Measurements from ENCODE around the gene HMG20B.

The HMG20B gene

GRCh38 chr19:3614858-3615505 lies 42.2 kb downstream of the HMG20B start:
- TF ChIP-seq, protein P1, sequence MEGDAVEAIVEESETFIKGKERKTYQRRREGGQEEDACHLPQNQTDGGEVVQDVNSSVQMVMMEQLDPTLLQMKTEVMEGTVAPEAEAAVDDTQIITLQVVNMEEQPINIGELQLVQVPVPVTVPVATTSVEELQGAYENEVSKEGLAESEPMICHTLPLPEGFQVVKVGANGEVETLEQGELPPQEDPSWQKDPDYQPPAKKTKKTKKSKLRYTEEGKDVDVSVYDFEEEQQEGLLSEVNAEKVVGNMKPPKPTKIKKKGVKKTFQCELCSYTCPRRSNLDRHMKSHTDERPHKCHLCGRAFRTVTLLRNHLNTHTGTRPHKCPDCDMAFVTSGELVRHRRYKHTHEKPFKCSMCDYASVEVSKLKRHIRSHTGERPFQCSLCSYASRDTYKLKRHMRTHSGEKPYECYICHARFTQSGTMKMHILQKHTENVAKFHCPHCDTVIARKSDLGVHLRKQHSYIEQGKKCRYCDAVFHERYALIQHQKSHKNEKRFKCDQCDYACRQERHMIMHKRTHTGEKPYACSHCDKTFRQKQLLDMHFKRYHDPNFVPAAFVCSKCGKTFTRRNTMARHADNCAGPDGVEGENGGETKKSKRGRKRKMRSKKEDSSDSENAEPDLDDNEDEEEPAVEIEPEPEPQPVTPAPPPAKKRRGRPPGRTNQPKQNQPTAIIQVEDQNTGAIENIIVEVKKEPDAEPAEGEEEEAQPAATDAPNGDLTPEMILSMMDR (IDR thresholded peaks at IDR 0.05; ENCODE audit: insufficient read depth, low read length, missing control alignments), result no peak
- no peak for DNase-seq (ENCODE audit: low read depth, low spot score)
- ChIA-PET CTCF (no interaction called here), POLR2A (no interaction called here)
- no peak overlapping the region for H3K4me3 ChIP-seq (ENCODE audit: low read depth, low read length)

DNA sequence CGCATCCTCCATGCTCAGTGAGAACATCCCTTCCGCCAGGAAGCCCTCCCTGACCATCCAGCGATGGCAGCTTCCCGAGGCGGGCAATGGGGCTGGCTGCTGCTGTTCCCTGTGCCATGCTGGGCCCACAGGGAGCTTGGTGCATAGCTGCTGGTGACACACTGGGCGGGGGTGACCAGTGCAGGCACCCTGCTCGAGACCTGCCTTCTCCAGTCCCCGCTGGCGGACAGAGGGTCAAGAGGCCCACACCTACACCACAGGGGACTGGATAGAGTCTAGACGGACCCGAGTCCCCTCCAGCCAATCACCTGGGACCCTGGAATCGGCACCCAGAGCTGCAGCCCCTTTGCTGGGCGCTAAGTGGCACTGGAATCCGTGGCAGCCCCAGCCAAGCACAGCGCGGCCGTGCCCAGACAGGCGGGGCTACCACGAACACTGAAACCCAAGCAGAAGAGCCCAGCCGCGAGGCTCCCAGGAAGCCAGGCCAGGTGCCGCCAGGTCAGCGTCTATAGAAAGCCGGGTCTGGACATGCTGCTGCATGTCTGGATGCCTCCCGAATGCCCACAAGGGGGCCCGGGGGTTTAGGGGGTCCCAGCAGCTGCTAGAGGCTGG lies 42.9 kb downstream of the HMG20B start:
- H3K4me3 ChIP-seq (ENCODE audit: low read depth, low read length), result no peak overlapping the region
- DNase-seq (ENCODE audit: low read depth, low spot score), result no peak
- POLR2A ChIA-PET, result interaction anchor here (0.6 kb wide), 1 partner anchor 22 kb away, joined by 3 read pairs; no protein-coding TSS in a partner anchor
- TF ChIP-seq, protein P1 (IDR thresholded peaks at IDR 0.05; ENCODE audit: insufficient read depth, low read length, missing control alignments), result no peak
- CTCF ChIA-PET, result interaction anchor here (1.1 to 7.1 kb wide), 3 partner anchors 7 to 70 kb away, joined by 3 to 54 read pairs (median 37); no protein-coding TSS in a partner anchor

GRCh38 chr19:3617463-3617862 lies 44.7 kb downstream of the HMG20B start:
- no peak overlapping the region for H3K4me3 ChIP-seq (ENCODE audit: low read depth, low read length)
- DNase-seq (ENCODE audit: low read depth, low spot score), result no peak
- POLR2A ChIA-PET, result no interaction called here
- TF ChIP-seq, protein P1 (IDR thresholded peaks at IDR 0.05; ENCODE audit: insufficient read depth, low read length, missing control alignments), result no peak
- CTCF ChIA-PET, result interaction anchor here (1.0 to 7.1 kb wide), 6 partner anchors 8 to 72 kb away, joined by 3 to 54 read pairs (median 5); partner anchors contain the start of gene GIPC3

GRCh38 chr19:3618144-3618810 lies 45.5 kb downstream of the HMG20B start:
- ChIA-PET POLR2A (no interaction called here), CTCF (interaction anchor here (0.8 to 7.1 kb wide), 11 partner anchors 9 to 112 kb away, joined by 3 to 54 read pairs (median 3); partner anchors contain the start of genes GIPC3 and TEKTIP1)
- TF ChIP-seq, protein P1 (IDR thresholded peaks at IDR 0.05; ENCODE audit: insufficient read depth, low read length, missing control alignments), result peak; percentile 90
- no peak for DNase-seq (ENCODE audit: low read depth, low spot score)
- H3K4me3 ChIP-seq (ENCODE audit: low read depth, low read length), result no peak overlapping the region

DNA sequence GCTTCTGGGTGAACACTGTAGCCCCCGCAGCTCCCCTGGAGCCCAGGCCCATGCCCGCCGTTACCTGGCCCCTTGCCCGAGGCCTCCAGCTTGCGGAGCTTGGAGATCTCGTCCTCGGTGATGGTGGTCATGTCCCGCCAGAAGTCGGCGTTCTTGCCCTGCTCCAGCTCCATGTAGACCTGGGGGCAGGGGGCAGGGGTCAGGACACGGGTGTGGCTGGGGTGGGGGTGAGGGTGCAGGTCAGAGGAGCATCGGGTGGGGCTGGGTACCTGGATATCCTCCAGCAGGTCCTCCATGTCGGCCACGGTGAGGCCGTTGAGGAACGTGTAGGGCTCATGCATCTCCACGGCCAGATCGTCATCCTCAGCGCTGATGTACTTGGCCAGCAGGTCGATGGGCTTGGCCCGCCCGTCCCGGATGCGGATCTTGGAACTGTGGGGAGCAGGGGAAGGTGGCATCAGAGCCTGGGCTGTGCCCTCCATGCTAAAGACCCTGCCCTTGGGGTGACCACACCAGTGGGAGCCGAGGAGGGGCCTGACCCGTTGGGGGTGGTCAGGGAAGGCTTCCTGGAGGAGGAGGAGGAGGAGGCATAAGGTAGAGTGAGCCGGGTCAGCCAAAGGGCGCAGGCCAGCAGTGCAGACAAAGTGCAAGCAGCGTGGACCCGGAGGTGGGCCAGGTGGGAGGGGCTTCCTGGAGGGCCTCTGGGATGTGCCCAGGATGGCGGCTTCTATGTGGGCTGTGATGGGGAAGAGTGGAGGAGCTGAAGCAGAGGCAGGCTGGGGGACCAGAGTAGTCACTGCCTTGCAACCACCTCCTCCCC lies 46.3 kb downstream of the HMG20B start:
- no peak for DNase-seq (ENCODE audit: low read depth, low spot score)
- no peak overlapping the region for H3K4me3 ChIP-seq (ENCODE audit: low read depth, low read length)
- POLR2A ChIA-PET, result no interaction called here
- TF ChIP-seq, protein P1 (IDR thresholded peaks at IDR 0.05; ENCODE audit: insufficient read depth, low read length, missing control alignments), result no peak
- CTCF ChIA-PET, result interaction anchor here (0.8 to 7.1 kb wide), 11 partner anchors 9 to 112 kb away, joined by 3 to 54 read pairs (median 3); partner anchors contain the start of genes GIPC3 and TEKTIP1
